Neural crest cell (in vitro differentiated cells): Measurements from ENCODE around the gene ATP1A1. TPM values are rescaled to one million over a fixed set of nuclear protein-coding genes. Genes with fewer than 3 reads are reported as not detected.
A peak's percentile ranks its signal among the peaks of the same experiment; 100 is the strongest.

Source experiments
- DNase-seq: peaks from one replicate; pipeline ENCODE4 v3.0.0; 2021; ENCODE audit warnings: low read depth, mixed read lengths, low spot score
- H3K27ac Mint-ChIP-seq: one replicate; pipeline ENCODE4 v1.8.0; 2021; ENCODE audit warnings: mild to moderate bottlenecking, mixed read lengths; ENCODE audit not compliant: unreplicated experiment
- H3K27me3 Mint-ChIP-seq: 2 replicates; pipeline ENCODE4 v1.8.0; 2021; ENCODE audit warnings: low read depth, mild to moderate bottlenecking, mixed read lengths
- H3K36me3 Mint-ChIP-seq: 2 replicates; pipeline ENCODE4 v1.8.0; 2021; ENCODE audit warnings: low read depth, mild to moderate bottlenecking, mixed read lengths
- H3K4me1 Mint-ChIP-seq: 2 replicates; pipeline ENCODE4 v1.8.0; 2021; ENCODE audit warnings: mixed read lengths
- H3K4me3 Mint-ChIP-seq: one replicate; pipeline ENCODE4 v1.8.0; 2021; ENCODE audit warnings: mild to moderate bottlenecking, mixed read lengths
- H3K9me3 Mint-ChIP-seq: 2 replicates; pipeline ENCODE4 v1.8.0; 2021; ENCODE audit warnings: mixed read lengths
- total RNA-seq: library from RNA; stranded (reverse); gene quantifications from 2 replicates; pipeline ENCODE4 v1.2.1, GENCODE V29; 2021
- TF ChIP-seq, protein P1 (sequence below): fragments of 200-600 bp; sonication (generic); conservative IDR thresholded peaks from 2 replicates; pipeline ENCODE4 v1.5.0; 2021; ENCODE audit warnings: antibody characterized with exemption, mild to moderate bottlenecking

Gene ATP1A1
- total RNA-seq, 1 donor from 2014 or later = 176 TPM

- H3K4me1 Mint-ChIP-seq = peaks cover 31% of the 10 kb centered on the region
- no peak for DNase-seq
- TF ChIP-seq, protein P1, sequence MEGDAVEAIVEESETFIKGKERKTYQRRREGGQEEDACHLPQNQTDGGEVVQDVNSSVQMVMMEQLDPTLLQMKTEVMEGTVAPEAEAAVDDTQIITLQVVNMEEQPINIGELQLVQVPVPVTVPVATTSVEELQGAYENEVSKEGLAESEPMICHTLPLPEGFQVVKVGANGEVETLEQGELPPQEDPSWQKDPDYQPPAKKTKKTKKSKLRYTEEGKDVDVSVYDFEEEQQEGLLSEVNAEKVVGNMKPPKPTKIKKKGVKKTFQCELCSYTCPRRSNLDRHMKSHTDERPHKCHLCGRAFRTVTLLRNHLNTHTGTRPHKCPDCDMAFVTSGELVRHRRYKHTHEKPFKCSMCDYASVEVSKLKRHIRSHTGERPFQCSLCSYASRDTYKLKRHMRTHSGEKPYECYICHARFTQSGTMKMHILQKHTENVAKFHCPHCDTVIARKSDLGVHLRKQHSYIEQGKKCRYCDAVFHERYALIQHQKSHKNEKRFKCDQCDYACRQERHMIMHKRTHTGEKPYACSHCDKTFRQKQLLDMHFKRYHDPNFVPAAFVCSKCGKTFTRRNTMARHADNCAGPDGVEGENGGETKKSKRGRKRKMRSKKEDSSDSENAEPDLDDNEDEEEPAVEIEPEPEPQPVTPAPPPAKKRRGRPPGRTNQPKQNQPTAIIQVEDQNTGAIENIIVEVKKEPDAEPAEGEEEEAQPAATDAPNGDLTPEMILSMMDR = no peak
- no peaks in the 10 kb centered on the region for H3K9me3 Mint-ChIP-seq
- H3K27me3 Mint-ChIP-seq = peaks cover 7% of the 10 kb centered on the region
- no peak overlapping the region for H3K27ac Mint-ChIP-seq
- H3K4me3 Mint-ChIP-seq = peak overlapping the region; percentile 59
- H3K36me3 Mint-ChIP-seq = no peaks in the 10 kb centered on the region
Observed at GRCh38 chr1:116420417-116421200, 47.6 kb downstream of the ATP1A1 start.

DNA sequence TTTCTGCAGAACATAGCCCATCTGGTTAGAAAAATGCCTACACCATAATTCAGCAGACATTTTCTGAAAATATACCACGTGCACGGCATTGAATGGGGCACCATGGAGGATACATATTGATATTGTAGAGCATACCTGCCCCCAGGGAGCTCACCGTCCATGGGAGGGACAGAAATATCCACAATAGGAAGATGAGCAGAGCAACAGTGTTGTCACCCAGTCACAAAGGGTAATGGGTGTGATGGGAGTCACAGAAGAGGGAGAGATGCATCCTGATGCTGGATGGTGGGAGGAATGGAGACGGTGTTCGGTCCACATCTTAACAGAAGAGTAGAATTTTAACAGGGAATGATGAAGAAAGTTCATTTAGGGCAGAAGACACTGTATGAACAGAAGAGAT lies 51.4 kb downstream of the ATP1A1 start:
- no peak overlapping the region for H3K27ac Mint-ChIP-seq
- no peaks in the 10 kb centered on the region for H3K9me3 Mint-ChIP-seq
- peaks cover 7% of the 10 kb centered on the region for H3K27me3 Mint-ChIP-seq
- no peak overlapping the region for H3K4me3 Mint-ChIP-seq
- no peak for DNase-seq
- H3K36me3 Mint-ChIP-seq = no peaks in the 10 kb centered on the region
- no peaks in the 10 kb centered on the region for H3K4me1 Mint-ChIP-seq
- TF ChIP-seq, protein P1 = no peak

- H3K9me3 Mint-ChIP-seq = no peaks in the 10 kb centered on the region
- DNase-seq = no peak
- H3K27me3 Mint-ChIP-seq = peaks cover 7% of the 10 kb centered on the region
- H3K4me3 Mint-ChIP-seq = no peak overlapping the region
- no peaks in the 10 kb centered on the region for H3K4me1 Mint-ChIP-seq
- no peaks in the 10 kb centered on the region for H3K36me3 Mint-ChIP-seq
- H3K27ac Mint-ChIP-seq = no peak overlapping the region
- TF ChIP-seq, protein P1 = no peak
Observed at GRCh38 chr1:116424863-116425262, 51.8 kb downstream of the ATP1A1 start.

DNA sequence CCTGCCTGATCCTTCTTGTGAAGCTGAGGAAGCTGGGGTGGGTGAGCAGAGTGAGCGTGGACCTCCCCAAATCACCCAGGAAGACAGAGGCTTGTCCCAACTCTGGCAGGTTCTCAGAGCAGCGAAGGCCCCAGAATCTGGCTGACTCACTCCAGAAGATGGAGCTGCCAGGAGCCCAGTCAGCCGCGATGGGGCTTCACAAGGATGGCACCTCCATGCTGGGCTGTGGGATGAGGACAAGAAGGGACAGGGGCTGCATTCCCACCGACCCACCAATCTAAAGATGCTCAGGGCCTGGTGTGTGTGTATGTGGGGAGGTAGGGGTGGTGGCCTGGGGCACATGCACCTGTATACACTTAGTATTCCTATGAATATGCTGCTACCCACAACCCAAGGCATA lies 52.9 kb downstream of the ATP1A1 start:
- no peaks in the 10 kb centered on the region for H3K9me3 Mint-ChIP-seq
- H3K4me1 Mint-ChIP-seq = no peaks in the 10 kb centered on the region
- no peak overlapping the region for H3K4me3 Mint-ChIP-seq
- H3K27ac Mint-ChIP-seq = no peak overlapping the region
- peaks cover 7% of the 10 kb centered on the region for H3K27me3 Mint-ChIP-seq
- H3K36me3 Mint-ChIP-seq = no peaks in the 10 kb centered on the region
- DNase-seq = no peak
- TF ChIP-seq, protein P1 = no peak

- H3K4me3 Mint-ChIP-seq = no peak overlapping the region
- no peaks in the 10 kb centered on the region for H3K36me3 Mint-ChIP-seq
- H3K27me3 Mint-ChIP-seq = peaks cover 7% of the 10 kb centered on the region
Observed at GRCh38 chr1:116426401-116426800, 53.4 kb downstream of the ATP1A1 start.

More at GRCh38 chr1:116426401-116426800, 53.4 kb downstream of the ATP1A1 start:
- TF ChIP-seq, protein P1 = no peak
- DNase-seq = no peak
- Mint-ChIP-seq H3K9me3 (no peaks in the 10 kb centered on the region), H3K27ac (no peak overlapping the region), H3K4me1 (no peaks in the 10 kb centered on the region)
